Measurements from ENCODE around the gene ZNF281. TPM values are rescaled to one million over a fixed set of nuclear protein-coding genes. Genes with fewer than 3 reads are reported as not detected.

The ZNF281 gene
- total and polyA plus RNA-seq, 10 donors: 4.4 to 34.8 (median 21.0) TPM

- no peaks in the 10 kb centered on the region for H3K27me3 ChIP-seq (replicated peaks in 1 of 7)
- WGBS, 5 donors: 45 to 64% (median 55%) methylated on average over 7 of the region's 7 CpGs
- no peak for TF ChIP-seq POLR2A (IDR thresholded peaks at IDR 0.05)
- TF ChIP-seq POLR2AphosphoS5 (IDR thresholded peaks at IDR 0.05): no peak
- no peak for TF ChIP-seq CTCF (IDR thresholded peaks at IDR 0.05 in 8 of 11, conservative IDR thresholded peaks at IDR 0.05 in 3 of 11)
- DNase-seq: no peak
- peaks cover 0 to 4% (median 0%) of the 10 kb centered on the region in 6 donors for H3K4me1 ChIP-seq
- intact Hi-C loops (cut with DNase I; ENCODE audit: low total_unique reads): no loop called here
- H3K4me3 ChIP-seq: no peak overlapping the region
- no peaks in the 10 kb centered on the region for H3K9me3 ChIP-seq
- H3K36me3 ChIP-seq: peaks cover 0 to 9% (median 0%) of the 10 kb centered on the region in 6 donors
- no peak overlapping the region for H3K27ac ChIP-seq
Measured at GRCh38 chr1:200374569-200375295, 35.1 kb downstream of the ZNF281 start.

- WGBS, 5 donors: 74 to 82% (median 77%) methylated on average over 5 of the region's 5 CpGs
- H3K27me3 ChIP-seq (replicated peaks in 1 of 7): no peaks in the 10 kb centered on the region
- TF ChIP-seq POLR2AphosphoS5 (IDR thresholded peaks at IDR 0.05): no peak
- TF ChIP-seq CTCF (IDR thresholded peaks at IDR 0.05 in 8 of 11, conservative IDR thresholded peaks at IDR 0.05 in 3 of 11): no peak
- TF ChIP-seq POLR2A (IDR thresholded peaks at IDR 0.05): no peak
Measured at GRCh38 chr1:200373811-200374231, 36.0 kb downstream of the ZNF281 start.

GRCh38 chr1:200372885-200373181 is 37.0 kb downstream of the ZNF281 start:
- TF ChIP-seq POLR2A (IDR thresholded peaks at IDR 0.05) (no peak), CTCF (IDR thresholded peaks at IDR 0.05 in 8 of 11, conservative IDR thresholded peaks at IDR 0.05 in 3 of 11) (no peak), POLR2AphosphoS5 (IDR thresholded peaks at IDR 0.05) (no peak)
- DNase-seq: no peak
- intact Hi-C loops (cut with DNase I; ENCODE audit: low total_unique reads): no loop called here
- H3K27me3 ChIP-seq (replicated peaks in 1 of 7): no peaks in the 10 kb centered on the region
- H3K4me3 ChIP-seq: no peak overlapping the region
- H3K9me3 ChIP-seq: no peaks in the 10 kb centered on the region
- peaks cover 0 to 12% (median 0%) of the 10 kb centered on the region in 6 donors for H3K4me1 ChIP-seq
- H3K27ac ChIP-seq: no peak overlapping the region
- 86 to 94% (median 94%) methylated on average over 2 of the region's 2 CpGs for WGBS, 5 donors
- H3K36me3 ChIP-seq: peaks cover 0 to 11% (median 0%) of the 10 kb centered on the region in 6 donors

More at GRCh38 chr1:200373811-200374231, 36.0 kb downstream of the ZNF281 start:
- Histone ChIP-seq H3K4me3 (no peak overlapping the region), H3K27ac (no peak overlapping the region), H3K36me3 (peaks cover 0 to 11% (median 0%) of the 10 kb centered on the region in 6 donors), H3K9me3 (no peaks in the 10 kb centered on the region), H3K4me1 (peaks cover 0 to 5% (median 0%) of the 10 kb centered on the region in 6 donors)
- DNase-seq: no peak
- intact Hi-C loops (cut with DNase I; ENCODE audit: low total_unique reads): no loop called here

- no peaks in the 10 kb centered on the region for H3K9me3 ChIP-seq
- DNase-seq: no peak
- intact Hi-C loops (cut with DNase I; ENCODE audit: low total_unique reads): no loop called here
- H3K27me3 ChIP-seq (replicated peaks in 1 of 7): no peaks in the 10 kb centered on the region
- peaks cover 0 to 11% (median 0%) of the 10 kb centered on the region in 6 donors for H3K36me3 ChIP-seq
- TF ChIP-seq POLR2AphosphoS5 (IDR thresholded peaks at IDR 0.05) (no peak), CTCF (IDR thresholded peaks at IDR 0.05 in 8 of 11, conservative IDR thresholded peaks at IDR 0.05 in 3 of 11) (no peak), POLR2A (IDR thresholded peaks at IDR 0.05) (no peak)
- H3K4me1 ChIP-seq: peaks cover 0 to 16% (median 0%) of the 10 kb centered on the region in 6 donors
- H3K27ac ChIP-seq: no peak overlapping the region
- H3K4me3 ChIP-seq: no peak overlapping the region
- WGBS, 5 donors: 86 to 95% (median 91%) methylated on average over 3 of the region's 3 CpGs
Measured at GRCh38 chr1:200372095-200372884, 37.5 kb downstream of the ZNF281 start.

All from spleen (tissue), 11 donors.